HG03135 (cell line): ENCODE data around the gene ADARB2.
"Not testable (repeated sequence)": the region's sequence is repeated elsewhere in the genome, so short reads cannot be mapped to it uniquely, and the experiment has no call there.

ENCODE experiments used
- ATAC-seq: cut with Tn5 transposase; IDR thresholded peaks from one replicate; pipeline ENCODE4 v1.9.1; 2021; ENCODE audit warnings: mild to moderate bottlenecking, moderate library complexity; ENCODE audit not compliant: unreplicated experiment

The ADARB2 gene

DNA sequence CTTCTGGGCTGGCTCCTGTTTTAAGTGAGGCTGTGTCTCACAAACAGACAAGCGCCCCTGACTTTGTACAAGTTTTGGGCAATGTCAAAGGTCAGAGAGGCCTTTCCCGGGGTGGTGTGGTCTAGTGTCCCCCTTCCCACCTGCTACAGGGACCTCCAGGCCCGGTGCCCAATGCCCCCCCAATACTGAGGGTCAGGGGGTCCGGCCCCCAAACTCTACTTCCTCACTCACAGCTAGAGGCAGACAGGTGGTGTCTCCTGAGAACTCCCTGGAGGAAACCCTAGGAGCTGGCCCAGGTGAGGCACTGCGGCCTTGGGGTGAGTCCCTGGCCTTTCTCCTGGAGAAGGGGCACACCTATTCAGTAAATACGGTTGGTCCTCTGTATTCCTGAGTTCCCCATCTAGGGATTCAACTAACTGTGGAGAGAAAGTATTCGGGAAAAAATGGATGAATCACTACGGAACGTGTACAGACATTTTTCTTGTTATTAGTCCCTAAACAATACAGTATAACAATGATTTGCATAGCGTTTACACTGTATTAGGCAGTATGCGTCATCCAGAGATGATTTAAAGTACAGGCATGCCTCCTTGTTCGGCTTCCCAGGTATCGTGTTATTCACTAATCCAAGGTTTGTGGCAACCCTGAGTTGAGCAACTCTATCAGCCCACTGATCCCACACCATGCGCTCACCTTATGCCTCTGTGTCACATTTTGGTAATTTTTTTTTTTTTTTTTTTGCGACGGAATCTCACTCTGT, 373.0 kb downstream of the ADARB2 start:
- no peak for ATAC-seq

DNA sequence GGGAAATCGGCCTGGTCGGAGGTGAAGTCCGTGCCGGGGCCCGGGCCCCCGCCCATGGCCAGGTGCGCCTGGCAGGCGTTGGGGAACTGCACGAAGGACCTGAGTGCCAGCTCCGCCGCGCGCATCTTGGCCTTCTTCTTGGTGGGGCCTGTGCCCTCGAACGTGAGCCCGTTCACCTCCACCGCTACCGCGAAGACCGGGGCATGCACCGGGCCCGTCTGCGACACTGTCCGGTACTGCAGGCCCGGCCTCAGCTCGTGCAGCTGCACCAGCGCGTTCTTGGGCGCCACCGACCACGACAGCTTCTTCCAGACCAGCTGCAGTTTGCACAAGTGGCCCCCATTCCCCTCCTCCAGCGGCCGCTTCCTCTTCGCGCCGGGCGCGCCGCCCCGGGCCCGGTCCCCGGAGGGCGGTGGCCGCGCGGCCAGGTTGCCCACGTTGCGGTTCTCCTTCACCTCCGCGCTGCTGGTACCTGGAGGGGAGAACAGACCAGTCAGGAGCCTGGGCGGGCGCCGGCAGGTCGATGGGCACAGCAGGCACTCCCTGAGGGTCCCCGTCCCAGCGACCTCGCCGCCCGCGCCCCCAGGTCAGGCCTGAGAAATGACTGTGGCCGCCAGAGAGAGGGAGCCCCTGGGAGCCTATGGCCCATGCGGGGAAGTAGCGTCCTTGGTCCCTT, 373.7 kb downstream of the ADARB2 start:
- no peak for ATAC-seq

DNA sequence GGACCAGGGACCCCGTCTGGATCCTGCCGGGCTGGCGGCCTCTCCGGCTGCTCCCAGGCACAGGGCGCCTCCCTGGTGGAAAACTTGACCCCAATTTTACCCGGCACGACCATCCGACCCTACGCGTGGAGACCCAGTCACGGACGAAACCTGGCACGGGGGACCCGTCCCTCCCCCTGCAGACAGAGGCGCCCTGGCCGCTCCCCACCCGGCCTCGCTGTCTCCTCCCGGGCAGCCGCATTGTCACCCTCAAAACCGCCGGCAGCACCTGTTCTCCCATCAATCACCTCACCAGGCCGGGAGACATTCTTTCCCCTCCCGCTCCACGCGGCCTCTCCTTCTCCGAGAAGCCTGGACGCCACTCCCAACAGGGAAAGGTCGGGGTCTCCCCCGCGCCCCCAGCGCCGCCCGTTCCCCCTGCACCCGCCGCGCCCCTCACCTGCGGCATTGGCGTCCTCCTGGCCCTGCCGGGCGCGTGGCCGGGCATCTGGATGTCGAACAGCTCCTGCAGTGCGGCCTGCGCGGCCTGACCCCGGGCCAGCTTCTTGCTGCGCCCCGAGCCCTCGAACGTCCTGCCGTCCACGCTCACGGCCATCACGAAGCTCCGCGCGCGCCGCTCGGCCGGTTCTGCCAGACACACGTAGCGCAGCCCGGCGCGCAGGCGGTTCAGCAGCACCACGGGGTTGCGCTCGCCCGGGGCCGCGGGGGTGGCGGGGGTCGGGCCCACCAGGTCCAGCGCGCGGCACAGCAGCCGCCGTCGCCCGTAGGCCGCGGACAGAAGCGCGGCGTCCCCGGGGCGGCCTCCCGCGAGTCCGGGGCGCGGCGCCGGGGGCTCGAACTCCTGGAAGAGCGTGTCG, 374.5 kb downstream of the ADARB2 start:
- no peak for ATAC-seq

DNA sequence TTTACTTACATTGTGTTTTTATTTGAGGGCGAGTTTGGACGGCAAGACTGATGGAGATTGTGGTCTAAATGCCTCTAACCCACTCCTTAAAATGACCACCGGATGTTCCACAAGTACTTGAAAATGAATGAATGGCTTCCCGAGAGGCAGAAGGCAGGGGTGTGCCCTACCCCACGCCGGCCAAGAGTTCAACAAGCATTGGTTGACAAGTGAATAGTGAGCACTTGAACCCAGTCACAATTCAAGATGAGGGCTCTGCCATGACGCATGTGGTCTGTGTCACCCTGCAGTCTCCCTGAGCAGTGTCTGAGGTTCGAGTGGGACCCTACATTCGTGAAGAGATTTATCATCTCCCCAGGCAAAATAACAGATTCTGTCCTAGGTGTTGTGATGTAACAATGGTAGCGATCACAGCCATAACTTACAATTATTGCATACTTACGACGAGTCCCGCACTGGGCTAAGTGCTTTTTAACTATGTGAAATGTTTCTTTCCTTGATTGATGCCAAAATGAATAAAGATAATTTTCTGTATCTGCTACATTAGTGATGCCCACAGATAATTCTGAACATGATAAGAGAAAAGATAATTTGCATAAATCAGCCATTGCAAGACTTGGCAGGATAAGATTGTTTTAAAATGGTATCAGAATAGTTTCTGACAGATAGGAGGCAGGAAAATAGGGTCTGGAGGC, 375.8 kb downstream of the ADARB2 start:
- no peak for ATAC-seq

DNA sequence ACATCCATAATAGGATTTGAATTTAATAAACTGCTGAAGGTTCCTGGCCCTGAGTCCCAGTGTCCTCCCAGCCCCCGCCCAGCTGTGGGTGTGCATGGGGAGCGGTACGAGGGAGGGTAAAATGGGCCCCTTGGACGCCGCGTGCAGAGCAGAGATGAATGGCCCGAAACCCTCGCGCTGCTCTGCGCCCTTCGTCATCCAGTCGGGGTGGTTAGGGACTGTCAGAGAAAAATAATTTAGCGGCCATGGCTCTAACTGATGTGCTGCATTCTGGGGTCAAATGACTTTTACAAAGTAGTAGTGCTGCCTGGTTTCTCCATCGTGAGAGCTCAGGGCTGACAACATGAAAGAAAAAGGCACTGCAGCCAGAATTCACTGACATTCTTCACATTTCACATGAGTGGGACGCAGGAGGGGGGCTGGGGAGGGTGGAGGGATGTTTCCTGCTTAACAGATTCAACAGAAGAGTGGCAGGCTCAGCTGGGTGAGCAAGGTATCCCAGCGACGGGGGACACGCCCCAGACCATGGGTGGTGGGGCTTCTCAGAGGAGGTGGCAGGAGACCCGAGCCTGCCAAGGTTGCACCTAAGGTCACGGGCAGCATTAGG, 376.7 kb downstream of the ADARB2 start:
- no peak for ATAC-seq

DNA sequence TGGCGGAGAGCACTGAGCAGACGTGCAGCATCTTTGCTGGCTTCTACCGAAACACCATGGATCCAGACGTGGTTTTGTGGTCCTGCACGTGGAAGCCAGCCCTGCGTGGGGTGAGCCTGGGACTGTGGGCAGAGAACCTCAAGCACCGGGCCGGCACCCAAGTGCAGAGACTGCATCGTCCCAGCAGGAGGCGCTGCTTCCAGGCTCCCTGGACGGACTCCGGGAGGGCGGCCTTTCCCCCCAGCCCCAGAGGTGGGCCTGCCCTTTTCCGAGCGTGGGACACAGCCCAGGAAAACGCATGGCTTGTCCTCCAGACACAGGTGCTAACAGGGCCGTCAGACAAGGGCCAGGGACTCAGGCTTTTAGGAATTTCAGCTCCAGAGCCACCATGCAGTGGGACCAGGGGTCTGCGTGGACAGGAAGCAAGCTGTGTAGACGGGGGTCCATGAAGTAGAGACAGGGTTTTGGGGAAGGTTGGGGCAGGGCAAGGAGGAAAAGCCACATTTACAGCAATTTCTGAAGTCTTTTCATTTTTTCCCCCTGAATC, 377.2 kb downstream of the ADARB2 start:
- no peak for ATAC-seq

DNA sequence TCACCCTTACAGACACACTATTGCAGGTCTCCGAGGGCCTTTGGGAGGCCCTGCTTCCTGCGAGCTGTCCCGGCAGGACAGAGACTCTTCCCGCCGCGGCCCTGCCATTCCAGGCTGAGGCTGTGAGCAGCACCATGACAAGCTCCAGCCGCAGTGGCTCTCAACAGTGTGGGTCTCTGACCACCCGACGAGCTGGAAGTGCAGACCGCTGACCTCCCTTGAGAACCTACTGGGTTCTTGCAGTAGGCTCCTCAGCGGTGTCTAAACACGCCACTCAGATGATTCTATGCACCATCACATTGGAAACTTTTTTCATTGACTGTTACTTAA, 377.7 kb downstream of the ADARB2 start:
- ATAC-seq: no peak

DNA sequence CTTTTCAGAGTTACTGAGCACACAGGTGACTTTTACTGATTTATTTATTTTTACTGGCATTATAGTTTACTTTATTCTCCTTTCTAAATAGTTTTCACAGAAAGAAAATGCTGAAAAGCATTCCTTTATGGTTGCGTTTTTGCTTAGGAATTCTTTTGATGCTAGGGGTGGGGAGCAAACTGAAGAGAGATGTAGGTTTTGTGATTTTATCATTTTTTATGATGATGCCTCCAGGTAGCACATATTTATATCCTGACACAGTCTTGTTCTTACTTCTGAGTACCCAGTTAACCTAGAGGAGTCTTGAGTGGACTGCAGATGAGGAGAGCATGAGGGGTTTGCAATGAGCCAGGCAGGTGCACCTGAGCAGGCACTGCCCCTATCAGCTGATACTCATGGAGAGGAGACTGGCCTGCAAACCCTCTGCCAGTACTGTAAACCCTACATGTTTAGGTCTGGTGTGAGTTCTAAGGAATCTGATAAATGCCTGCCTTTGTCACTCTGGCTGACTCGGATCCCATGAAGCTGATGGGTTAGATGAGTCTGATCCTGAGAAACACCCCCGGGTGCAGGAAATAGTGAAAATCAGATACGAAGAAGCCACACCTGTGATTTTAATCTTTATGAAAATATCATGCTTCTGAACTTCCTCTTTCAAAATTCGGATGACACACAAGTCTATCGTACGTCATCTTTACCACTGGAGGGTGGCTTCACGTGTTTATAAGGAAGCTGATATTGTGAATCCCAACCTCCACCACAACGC, 378.3 kb downstream of the ADARB2 start:
- no peak for ATAC-seq

DNA sequence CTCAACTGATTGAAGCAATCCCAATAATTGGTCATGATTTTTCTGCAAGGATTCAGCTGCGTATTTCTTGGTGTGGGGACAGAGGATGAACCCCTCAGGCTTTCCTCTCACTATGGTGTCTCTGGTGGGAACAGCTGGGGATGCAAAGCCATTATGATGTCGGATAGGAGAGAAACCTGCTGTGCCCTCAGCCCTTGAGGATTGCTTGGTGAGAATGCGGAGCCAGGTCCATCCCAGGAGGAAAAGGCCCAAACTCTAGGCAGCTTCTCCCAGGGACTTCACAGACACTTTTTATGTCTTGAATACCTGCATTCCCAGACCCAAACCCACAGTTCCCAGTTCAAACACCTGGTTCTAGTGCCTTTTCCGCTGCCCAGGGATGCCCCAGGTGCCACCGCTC, 379.2 kb downstream of the ADARB2 start:
- no peak for ATAC-seq

DNA sequence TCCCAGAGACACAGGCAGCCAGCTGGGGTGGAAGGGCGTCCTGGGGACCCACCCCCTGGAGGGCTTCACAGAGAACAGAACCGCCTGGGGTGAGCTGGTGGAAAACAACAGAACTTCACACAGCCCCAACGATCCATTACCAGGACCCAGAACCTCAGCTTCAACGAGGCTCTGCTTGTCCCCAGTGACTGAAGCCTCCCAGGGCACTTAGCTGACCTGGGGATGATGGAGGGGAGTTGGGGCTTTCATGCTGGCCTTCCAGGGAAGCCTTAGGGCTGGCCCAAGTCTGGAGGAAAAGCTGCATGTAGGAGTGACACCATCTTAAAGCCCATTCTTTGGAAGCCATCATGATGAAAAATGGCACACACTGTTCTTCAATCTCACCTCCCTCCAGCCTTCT, 381.0 kb downstream of the ADARB2 start:
- ATAC-seq: no peak

DNA sequence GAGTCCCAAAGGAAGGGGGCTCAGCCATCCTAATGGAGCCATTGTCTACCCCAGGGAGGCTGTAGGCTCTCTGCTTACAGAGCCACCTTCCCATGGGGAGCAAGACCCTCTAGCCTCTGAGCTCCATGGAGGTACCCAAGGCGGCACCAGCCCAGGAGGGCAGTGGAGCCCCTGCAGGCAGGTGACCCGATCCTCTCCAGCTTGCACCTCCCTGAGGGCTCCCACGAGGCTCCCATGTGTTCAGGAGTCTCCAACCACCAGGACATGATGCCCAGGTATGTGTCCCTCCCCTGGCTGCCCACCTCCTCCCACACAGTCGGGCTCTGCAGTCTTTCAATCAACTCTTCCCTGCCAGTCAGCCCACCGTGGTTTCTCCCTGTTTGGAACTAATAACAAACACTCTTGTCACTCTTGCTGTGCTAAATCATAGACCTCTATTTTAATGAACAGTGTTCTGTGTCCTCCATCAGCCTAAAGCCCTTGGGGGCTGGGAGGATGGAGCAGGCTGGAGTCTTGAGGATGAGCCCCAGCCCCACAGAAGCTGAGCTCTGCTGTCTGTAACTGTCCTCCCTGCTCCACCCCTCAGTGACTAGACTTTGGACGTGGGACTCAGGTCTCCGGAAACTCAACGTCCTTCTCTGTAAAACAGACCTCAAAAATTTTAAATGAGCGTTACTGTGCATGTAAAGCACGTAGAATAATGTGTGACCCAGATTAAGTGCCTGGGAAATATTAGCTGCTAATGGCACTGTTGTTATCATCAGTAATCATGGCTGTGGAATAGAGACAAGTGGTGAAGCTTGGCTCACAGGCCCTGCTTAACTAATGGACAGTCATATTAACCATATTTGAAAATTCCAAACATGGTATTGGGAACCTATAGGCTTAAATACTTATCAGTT, 382.3 kb downstream of the ADARB2 start:
- no peak for ATAC-seq

DNA sequence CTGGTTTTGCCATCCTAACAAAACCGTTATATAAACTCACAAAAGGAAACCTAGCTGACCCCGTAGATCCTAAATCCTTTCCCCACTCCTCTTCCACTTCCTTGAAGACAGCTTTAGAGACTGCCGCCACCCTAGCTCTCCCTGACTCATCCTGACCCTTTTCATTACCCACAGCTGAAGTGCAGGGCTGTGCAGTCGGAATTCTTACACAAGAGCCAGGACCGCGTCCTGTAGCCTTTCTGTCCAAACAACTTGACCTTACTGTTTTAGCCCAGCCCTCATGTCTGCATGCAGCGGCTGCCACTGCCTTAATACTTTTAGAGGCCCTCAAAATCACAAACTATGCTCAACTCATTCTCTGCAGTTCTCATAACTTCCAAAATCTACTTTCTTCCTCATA, 385.0 kb downstream of the ADARB2 start:
- ATAC-seq: not testable (repeated sequence)

DNA sequence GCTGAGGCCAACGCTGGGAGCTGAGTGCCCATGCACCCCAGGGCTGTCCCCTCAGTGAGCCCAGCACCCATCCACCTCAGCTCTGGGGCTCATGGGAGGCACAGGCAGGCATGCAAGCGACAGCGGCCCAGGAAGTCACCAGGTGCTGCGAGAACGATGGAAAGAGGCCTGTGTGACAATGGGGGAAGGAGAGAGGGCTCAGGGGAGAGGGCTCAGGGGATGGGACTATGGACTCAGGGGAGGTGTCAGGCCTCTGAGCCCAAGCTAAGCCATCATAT, 388.6 kb downstream of the ADARB2 start:
- ATAC-seq: no peak

DNA sequence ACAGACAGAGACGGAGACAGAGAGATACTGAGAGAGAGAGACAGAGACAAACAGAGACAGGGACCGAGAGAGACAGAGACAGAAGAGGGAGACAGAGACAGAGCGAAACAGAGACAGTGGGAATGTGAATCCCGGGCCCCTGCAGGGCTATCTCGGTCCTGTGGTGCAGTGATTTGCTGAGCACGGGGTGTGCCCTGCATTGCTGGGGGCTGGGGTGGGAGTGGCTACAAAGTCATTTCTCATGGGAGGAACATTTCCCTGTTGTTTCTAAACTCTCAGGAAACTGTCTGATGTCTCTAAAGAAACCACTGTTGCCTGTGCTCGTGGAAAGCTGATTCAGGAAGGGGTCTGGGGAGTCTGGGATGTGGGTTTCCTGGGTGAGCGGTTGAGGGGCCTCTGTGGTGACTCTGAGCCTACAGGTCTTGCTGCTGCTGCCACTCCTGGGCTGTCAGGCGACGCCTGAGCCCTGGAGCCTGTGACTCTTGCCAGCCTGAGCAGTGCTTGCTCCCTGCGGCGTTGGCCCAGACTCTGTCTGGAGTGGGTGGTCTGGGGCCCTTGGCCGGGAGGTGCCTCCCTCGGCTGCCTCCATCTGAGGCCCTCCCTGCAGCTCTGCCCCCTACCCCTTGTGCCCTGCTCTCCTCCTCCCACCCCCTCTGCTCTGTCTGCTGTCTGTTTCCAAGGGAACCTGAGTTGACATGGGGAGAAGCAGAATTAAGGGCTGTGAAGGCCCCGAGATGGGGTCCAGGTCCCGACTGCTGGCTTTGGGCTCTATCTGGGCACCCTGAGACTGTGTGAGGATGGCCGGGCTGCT, 389.2 kb downstream of the ADARB2 start:
- no peak for ATAC-seq

DNA sequence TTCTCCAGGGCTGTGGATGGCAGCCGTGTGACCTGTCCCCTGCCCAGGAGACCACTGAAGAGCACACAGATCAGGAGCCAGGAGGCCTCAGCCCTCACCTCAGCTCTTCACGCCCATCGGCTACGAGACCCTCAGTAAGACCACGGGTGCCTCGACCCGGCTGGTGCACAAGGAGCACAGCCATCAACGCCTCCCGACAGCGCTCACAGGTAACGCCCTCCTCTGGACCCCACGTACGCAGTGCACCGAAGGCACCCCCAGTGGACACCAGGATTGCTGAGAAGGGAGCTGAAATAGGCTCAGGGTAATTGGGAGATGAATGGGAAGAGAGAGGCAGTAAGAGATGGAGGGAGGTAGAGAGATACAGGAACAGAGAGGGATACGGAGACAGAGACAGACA, 389.8 kb downstream of the ADARB2 start:
- ATAC-seq: no peak

DNA sequence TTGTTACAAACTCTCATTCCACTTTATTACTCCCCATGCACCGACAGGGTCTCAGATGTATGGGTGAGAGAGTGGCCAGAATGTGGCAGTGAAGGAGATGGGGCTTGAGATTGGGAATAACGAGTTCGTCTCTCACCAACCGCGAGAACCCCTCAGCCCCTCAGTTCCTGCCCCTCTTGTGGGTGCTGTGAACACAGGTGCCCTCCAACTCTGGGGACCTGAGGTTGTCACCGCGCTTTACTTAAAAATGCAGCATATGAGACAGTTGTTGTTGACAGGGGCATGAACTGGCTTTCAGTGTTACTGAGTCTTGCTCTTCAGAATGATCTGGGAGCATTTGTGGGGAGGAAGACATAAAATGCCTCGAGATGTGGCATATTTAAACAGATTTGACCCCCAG, 391.1 kb downstream of the ADARB2 start:
- ATAC-seq: no peak

DNA sequence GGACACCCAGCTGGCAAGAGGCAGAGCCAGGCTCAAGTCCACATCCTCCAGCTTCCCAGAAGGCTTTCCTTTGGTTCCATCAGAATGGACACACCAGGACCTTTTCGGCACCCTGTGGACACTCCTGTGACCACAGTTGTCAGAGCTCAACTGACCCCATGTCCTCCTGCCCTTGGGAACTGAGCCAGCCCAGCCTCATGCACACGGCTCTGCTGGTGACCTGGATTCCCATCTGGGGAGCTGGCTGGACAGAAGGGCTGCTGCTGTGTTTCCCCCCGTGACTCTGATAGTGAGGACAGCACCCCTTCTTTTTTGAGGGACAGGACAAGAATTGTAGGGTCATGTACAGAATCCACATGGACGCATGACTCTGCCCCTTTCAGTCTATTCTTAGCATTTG, 392.0 kb downstream of the ADARB2 start:
- ATAC-seq: no peak

DNA sequence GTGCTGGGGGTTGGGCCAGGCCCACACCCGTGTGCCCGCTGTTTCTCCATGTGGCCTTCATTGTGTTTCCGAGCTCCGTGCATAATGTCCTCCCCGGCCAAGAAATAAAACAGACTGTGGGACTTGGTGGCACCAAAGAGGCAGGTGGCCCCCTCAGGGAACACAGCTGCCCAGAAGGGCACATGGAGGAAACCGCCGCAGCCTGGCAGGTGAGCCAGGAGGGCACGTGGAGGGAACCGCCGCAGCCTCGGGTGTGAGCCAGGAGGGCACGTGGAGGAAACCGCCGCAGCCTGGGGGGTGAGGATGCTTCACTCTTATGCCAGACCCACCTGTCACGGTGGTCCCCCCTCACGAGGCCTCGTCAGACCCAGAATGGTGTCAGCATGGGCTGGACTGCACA, 392.5 kb downstream of the ADARB2 start:
- no peak for ATAC-seq
